GM12801 (cell line): ENCODE measurements around the gene PSIP1.

Source experiments
- CTCF ChIP-seq: IDR thresholded peaks from one replicate; pipeline ENCODE4 v1.5.1; 2011; ENCODE audit warnings: control low read depth; ENCODE audit not compliant: insufficient read length; ENCODE audit errors: extremely low read depth

The PSIP1 gene

DNA sequence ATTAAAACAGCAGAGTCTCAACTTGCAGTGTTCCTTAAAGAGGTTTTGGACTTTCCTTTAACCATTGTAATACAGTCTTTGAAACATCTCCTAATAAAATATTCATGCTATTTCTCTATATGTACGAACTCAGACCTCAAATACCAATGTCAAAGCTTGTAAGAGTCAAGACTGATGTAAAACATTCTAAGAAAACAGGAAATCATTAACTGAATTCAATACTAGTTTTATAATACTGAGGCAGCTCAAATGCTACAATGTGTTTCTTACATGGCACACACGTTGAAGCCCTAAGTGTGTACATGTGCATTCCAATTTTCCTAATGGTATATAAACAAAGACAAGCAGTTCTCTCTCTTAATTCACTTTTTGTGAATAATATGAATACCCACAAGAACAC is 11.6 kb downstream of the PSIP1 start:
- TF ChIP-seq CTCF: no peak

- TF ChIP-seq CTCF: no peak
Observed at GRCh38 chr9:15498246-15498995, 12.3 kb downstream of the PSIP1 start.

DNA sequence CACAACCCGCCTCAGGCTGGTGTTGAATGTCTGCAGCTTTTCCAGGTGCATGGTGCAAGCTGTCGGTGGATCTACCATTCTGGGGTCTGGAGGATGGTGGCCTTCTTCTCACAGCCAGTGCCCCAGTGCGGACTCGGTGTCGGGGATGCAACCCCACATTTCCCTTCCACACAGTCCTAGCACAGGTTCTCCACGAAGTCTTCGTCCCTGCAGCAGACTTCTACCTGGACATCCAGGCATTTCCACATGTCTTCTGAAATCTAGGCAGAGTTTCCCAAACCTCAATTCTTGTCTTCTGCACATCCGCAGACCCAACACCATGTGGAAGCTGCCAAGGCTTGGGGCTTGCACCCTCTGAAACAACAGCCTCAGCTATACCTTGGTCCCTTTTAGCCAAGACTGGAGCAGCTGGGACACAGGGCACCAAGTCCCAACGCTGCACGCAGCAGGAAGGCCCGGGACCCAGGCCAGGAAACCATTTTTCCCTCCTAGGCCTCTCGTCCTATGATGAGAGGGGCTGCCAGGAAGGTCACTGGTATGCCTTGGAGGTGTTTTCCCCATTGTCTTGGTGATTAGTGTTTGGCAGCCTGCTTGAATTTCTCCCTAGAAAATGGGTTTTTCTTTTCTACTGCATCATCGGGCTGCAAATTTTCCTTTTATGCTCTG is 18.2 kb downstream of the PSIP1 start:
- no peak for TF ChIP-seq CTCF

DNA sequence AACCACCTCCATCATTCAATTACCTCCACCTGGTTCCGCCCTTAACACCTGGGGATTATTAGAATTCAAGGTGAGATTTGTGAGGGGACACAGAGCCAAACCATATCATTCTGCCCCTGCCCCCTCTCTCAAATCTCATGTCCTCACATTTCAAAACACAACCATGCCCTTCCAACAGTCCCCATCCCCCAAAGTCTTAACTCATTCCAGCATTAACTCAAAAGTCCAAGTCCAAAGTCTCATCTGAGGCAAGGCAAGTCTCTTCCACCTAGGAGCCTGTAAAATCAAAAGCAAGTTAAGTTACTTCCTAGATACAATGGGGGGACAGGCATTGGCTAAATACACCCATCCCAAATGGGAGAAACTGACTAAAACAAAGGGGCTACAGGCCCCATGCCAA is 18.8 kb downstream of the PSIP1 start:
- no peak for TF ChIP-seq CTCF

- TF ChIP-seq CTCF: no peak
Observed at GRCh38 chr9:15485836-15486666, 24.7 kb downstream of the PSIP1 start.

- no peak for TF ChIP-seq CTCF
Observed at GRCh38 chr9:15484802-15485201, 26.0 kb downstream of the PSIP1 start.

GRCh38 chr9:15482146-15482545 is 28.6 kb downstream of the PSIP1 start:
- no peak for TF ChIP-seq CTCF
